Breast epithelium (tissue), 3 donors: Measurements from ENCODE around the gene MYH6.

ENCODE experiments used
- POLR2A ChIP-seq: fragments of 450-650 bp; IDR thresholded peaks from one replicate; pipeline ENCODE4 v1.6.1; 2016; ENCODE audit warnings: antibody characterized with exemption, mild to moderate bottlenecking, moderate library complexity
- TF ChIP-seq, protein P1 (sequence below), 3 donors: fragments of 450-650 bp; IDR thresholded peaks; one replicate each; pipeline ENCODE4 v1.5.1; 2016 to 2017; ENCODE audit warnings: antibody characterized with exemption in 3 of 3, mild to moderate bottlenecking in 3 of 3, moderate library complexity in 3 of 3

- TF ChIP-seq, protein P1, sequence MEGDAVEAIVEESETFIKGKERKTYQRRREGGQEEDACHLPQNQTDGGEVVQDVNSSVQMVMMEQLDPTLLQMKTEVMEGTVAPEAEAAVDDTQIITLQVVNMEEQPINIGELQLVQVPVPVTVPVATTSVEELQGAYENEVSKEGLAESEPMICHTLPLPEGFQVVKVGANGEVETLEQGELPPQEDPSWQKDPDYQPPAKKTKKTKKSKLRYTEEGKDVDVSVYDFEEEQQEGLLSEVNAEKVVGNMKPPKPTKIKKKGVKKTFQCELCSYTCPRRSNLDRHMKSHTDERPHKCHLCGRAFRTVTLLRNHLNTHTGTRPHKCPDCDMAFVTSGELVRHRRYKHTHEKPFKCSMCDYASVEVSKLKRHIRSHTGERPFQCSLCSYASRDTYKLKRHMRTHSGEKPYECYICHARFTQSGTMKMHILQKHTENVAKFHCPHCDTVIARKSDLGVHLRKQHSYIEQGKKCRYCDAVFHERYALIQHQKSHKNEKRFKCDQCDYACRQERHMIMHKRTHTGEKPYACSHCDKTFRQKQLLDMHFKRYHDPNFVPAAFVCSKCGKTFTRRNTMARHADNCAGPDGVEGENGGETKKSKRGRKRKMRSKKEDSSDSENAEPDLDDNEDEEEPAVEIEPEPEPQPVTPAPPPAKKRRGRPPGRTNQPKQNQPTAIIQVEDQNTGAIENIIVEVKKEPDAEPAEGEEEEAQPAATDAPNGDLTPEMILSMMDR (IDR thresholded peaks at IDR 0.05) = no peak
- no peak for TF ChIP-seq POLR2A
These were observed 35.0 kb downstream of the MYH6 start for GRCh38 chr14:23373041-23373440.
